ENCODE results near the gene C9orf85.

Gene C9orf85

DNA sequence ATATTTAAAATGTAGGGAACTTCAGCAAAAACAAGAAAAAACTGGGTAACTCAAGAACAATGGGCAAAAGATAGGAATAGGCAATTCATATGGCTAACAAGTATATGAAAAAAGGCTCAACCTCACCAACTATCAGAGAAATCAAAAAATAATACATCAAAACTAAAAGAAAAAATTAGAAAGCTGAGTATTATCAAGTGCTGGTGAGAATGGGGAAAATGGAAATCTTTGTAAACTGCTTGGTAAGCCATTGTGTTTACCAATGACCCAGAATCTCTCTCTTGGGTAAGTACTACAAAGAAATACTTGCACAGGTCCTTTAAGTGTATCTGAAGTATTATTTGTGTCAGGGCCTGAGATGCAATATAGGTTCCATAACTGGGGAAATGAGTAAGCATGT is 27.4 kb upstream of the C9orf85 start:
- Histone ChIP-seq H3K9me3 (ENCODE audit: low read depth, low read length) (peaks cover 17% of the 10 kb centered on the region; the same call in 1 of the 2 replicates), H3K36me3 (ENCODE audit: insufficient read depth, low read length) (no peaks in the 10 kb centered on the region), H3K4me3 (no peak overlapping the region), H3K27ac (no peak overlapping the region), H3K9ac (ENCODE audit: insufficient read length) (no peak overlapping the region)
- DNase-seq (ENCODE audit: low read depth, low spot score): no peak
- no peak for TF ChIP-seq EZH2 (IDR thresholded peaks at IDR 0.05)
- no peak for TF ChIP-seq POLR2AphosphoS5 (IDR thresholded peaks at IDR 0.05; ENCODE audit: borderline replicate concordance, low read depth, low read length)
- TF ChIP-seq FOXP2 (optimal IDR thresholded peaks at IDR 0.05; ENCODE audit: control extremely low read depth, extremely low read length, insufficient read depth): no peak

- Histone ChIP-seq H3K36me3 (ENCODE audit: insufficient read depth, low read length) (no peaks in the 10 kb centered on the region), H3K9me3 (ENCODE audit: low read depth, low read length) (peaks cover 11% of the 10 kb centered on the region; the same call in 1 of the 2 replicates), H3K27ac (no peak overlapping the region), H3K9ac (ENCODE audit: insufficient read length) (no peak overlapping the region), H3K4me3 (no peak overlapping the region)
- DNase-seq (ENCODE audit: low read depth, low spot score): no peak
- TF ChIP-seq EZH2 (IDR thresholded peaks at IDR 0.05): no peak
- TF ChIP-seq FOXP2 (optimal IDR thresholded peaks at IDR 0.05; ENCODE audit: control extremely low read depth, extremely low read length, insufficient read depth): no peak
- no peak for TF ChIP-seq POLR2AphosphoS5 (IDR thresholded peaks at IDR 0.05; ENCODE audit: borderline replicate concordance, low read depth, low read length)
Measured at GRCh38 chr9:71885467-71885866, 26.0 kb upstream of the C9orf85 start.

DNA sequence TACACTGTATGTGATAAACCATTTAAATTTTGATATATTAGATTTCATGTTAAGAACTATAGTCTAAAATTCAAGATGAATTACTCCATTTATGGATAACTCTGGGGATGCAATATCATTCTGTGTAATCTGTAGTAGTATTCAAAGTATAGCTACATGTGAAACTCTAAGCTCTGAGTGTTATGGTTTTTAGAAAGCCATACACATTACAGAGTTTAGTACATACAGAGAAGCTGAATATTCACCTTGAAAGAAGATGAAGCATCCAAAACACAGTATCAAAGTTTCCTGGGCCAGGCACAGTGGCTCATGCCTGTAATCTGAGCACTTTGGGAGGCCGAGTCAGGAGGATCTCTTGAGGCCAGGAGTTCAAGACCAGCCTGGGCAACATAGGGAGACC is 25.4 kb upstream of the C9orf85 start:
- Histone ChIP-seq H3K4me3 (no peak overlapping the region), H3K9ac (ENCODE audit: insufficient read length) (no peak overlapping the region), H3K36me3 (ENCODE audit: insufficient read depth, low read length) (no peaks in the 10 kb centered on the region), H3K27ac (no peak overlapping the region), H3K9me3 (ENCODE audit: low read depth, low read length) (peaks cover 9% of the 10 kb centered on the region; the same call in 1 of the 2 replicates)
- no peak for DNase-seq (ENCODE audit: low read depth, low spot score)
- TF ChIP-seq FOXP2 (optimal IDR thresholded peaks at IDR 0.05; ENCODE audit: control extremely low read depth, extremely low read length, insufficient read depth): no peak
- TF ChIP-seq POLR2AphosphoS5 (IDR thresholded peaks at IDR 0.05; ENCODE audit: borderline replicate concordance, low read depth, low read length): no peak

- Histone ChIP-seq H3K4me3 (no peak overlapping the region), H3K9ac (ENCODE audit: insufficient read length) (no peak overlapping the region), H3K36me3 (ENCODE audit: insufficient read depth, low read length) (no peaks in the 10 kb centered on the region), H3K27ac (no peak overlapping the region), H3K9me3 (ENCODE audit: low read depth, low read length) (peaks cover 9% of the 10 kb centered on the region; the same call in 1 of the 2 replicates)
- DNase-seq (ENCODE audit: low read depth, low spot score): no peak
- TF ChIP-seq EZH2 (IDR thresholded peaks at IDR 0.05): no peak
Measured at GRCh38 chr9:71886541-71886940, 24.9 kb upstream of the C9orf85 start.

GRCh38 chr9:71887362-71887761 is 24.1 kb upstream of the C9orf85 start:
- H3K9me3 ChIP-seq (ENCODE audit: low read depth, low read length): peaks cover 9% of the 10 kb centered on the region; the same call in 1 of the 2 replicates
- no peak for DNase-seq (ENCODE audit: low read depth, low spot score)
- no peaks in the 10 kb centered on the region for H3K36me3 ChIP-seq (ENCODE audit: insufficient read depth, low read length)
- H3K9ac ChIP-seq (ENCODE audit: insufficient read length): no peak overlapping the region
- no peak overlapping the region for H3K27ac ChIP-seq
- TF ChIP-seq FOXP2 (optimal IDR thresholded peaks at IDR 0.05; ENCODE audit: control extremely low read depth, extremely low read length, insufficient read depth): no peak
- TF ChIP-seq POLR2AphosphoS5 (IDR thresholded peaks at IDR 0.05; ENCODE audit: borderline replicate concordance, low read depth, low read length): no peak
- TF ChIP-seq EZH2 (IDR thresholded peaks at IDR 0.05): no peak
- H3K4me3 ChIP-seq: no peak overlapping the region

- no peaks in the 10 kb centered on the region for H3K9me3 ChIP-seq (ENCODE audit: low read depth, low read length)
Measured at GRCh38 chr9:71890042-71890679, 21.3 kb upstream of the C9orf85 start.

DNA sequence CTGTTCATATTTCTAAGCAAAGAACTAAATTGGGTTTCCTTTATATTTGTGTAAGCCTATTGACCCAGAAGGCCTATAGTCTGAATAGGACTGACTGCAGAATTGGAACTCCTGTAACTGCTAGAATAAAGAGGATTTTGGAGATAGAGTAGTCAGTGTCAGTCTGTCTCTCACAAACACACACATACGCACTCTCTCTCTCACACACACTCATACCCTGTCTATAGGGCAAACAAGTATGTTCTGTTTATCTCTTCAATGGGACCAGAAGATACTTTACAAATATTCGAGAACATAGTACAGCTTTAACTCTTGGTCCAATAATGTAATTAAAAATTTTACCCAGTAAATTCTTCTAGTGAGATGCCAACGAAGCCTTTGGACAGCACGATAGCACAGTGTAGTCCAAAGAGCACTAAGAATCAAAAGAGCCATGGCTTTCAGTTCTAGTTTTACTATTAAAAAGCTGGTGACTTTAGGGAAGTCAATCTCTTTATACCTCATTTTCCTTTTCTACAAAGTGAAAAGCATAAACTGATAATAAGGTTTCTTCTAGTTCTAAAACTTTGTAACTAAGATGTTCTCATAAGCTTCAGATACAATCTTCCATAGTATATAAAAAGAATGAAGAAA is 19.8 kb upstream of the C9orf85 start:
- TF ChIP-seq FOXP2 (optimal IDR thresholded peaks at IDR 0.05; ENCODE audit: control extremely low read depth, extremely low read length, insufficient read depth) (no peak), POLR2AphosphoS5 (IDR thresholded peaks at IDR 0.05; ENCODE audit: borderline replicate concordance, low read depth, low read length) (no peak), EZH2 (IDR thresholded peaks at IDR 0.05) (no peak)
- Histone ChIP-seq H3K4me3 (no peak overlapping the region), H3K9me3 (ENCODE audit: low read depth, low read length) (no peaks in the 10 kb centered on the region), H3K36me3 (ENCODE audit: insufficient read depth, low read length) (no peaks in the 10 kb centered on the region), H3K27ac (no peak overlapping the region), H3K9ac (ENCODE audit: insufficient read length) (no peak overlapping the region)
- no peak for DNase-seq (ENCODE audit: low read depth, low spot score)

More at GRCh38 chr9:71890042-71890679, 21.3 kb upstream of the C9orf85 start:
- Histone ChIP-seq H3K9ac (ENCODE audit: insufficient read length) (no peak overlapping the region), H3K36me3 (ENCODE audit: insufficient read depth, low read length) (no peaks in the 10 kb centered on the region), H3K4me3 (no peak overlapping the region), H3K27ac (no peak overlapping the region)
- no peak for DNase-seq (ENCODE audit: low read depth, low spot score)
- no peak for TF ChIP-seq POLR2AphosphoS5 (IDR thresholded peaks at IDR 0.05; ENCODE audit: borderline replicate concordance, low read depth, low read length)
- no peak for TF ChIP-seq FOXP2 (optimal IDR thresholded peaks at IDR 0.05; ENCODE audit: control extremely low read depth, extremely low read length, insufficient read depth)
- TF ChIP-seq EZH2 (IDR thresholded peaks at IDR 0.05): no peak

GRCh38 chr9:71895117-71895516 is 16.3 kb upstream of the C9orf85 start:
- TF ChIP-seq EZH2 (IDR thresholded peaks at IDR 0.05) (no peak), FOXP2 (optimal IDR thresholded peaks at IDR 0.05; ENCODE audit: control extremely low read depth, extremely low read length, insufficient read depth) (no peak), POLR2AphosphoS5 (IDR thresholded peaks at IDR 0.05; ENCODE audit: borderline replicate concordance, low read depth, low read length) (no peak)
- no peak overlapping the region for H3K27ac ChIP-seq
- H3K9ac ChIP-seq (ENCODE audit: insufficient read length): no peak overlapping the region
- H3K36me3 ChIP-seq (ENCODE audit: insufficient read depth, low read length): no peaks in the 10 kb centered on the region
- no peak for DNase-seq (ENCODE audit: low read depth, low spot score)
- H3K4me3 ChIP-seq: no peak overlapping the region
- H3K9me3 ChIP-seq (ENCODE audit: low read depth, low read length): no peaks in the 10 kb centered on the region
